Endothelial cell (in vitro differentiated cells): Measurements from ENCODE around the gene DPM2. TPM values are rescaled to one million over a fixed set of nuclear protein-coding genes. Genes with fewer than 3 reads are reported as not detected.

ENCODE experiments used
- DNase-seq: peaks from one replicate; pipeline ENCODE4 v3.0.0; 2021; ENCODE audit warnings: low spot score
- H3K27ac Mint-ChIP-seq: one replicate; pipeline ENCODE4 v1.8.0; 2021; ENCODE audit warnings: mixed read lengths, inconsistent platforms; ENCODE audit not compliant: unreplicated experiment
- H3K27me3 Mint-ChIP-seq: one replicate; pipeline ENCODE4 v1.8.0; 2021; ENCODE audit warnings: mild to moderate bottlenecking, moderate library complexity, mixed read lengths, inconsistent platforms; ENCODE audit not compliant: unreplicated experiment
- H3K36me3 Mint-ChIP-seq: one replicate; pipeline ENCODE4 v1.8.0; 2021; ENCODE audit warnings: mild to moderate bottlenecking, low read depth, mixed read lengths, inconsistent platforms; ENCODE audit not compliant: unreplicated experiment
- H3K4me1 Mint-ChIP-seq: one replicate; pipeline ENCODE4 v1.8.0; 2021; ENCODE audit warnings: mild to moderate bottlenecking, mixed read lengths, inconsistent platforms; ENCODE audit not compliant: unreplicated experiment
- H3K4me3 Mint-ChIP-seq: one replicate; pipeline ENCODE4 v1.8.0; 2021; ENCODE audit warnings: mild to moderate bottlenecking, mixed read lengths, inconsistent platforms; ENCODE audit not compliant: unreplicated experiment
- H3K9me3 Mint-ChIP-seq: one replicate; pipeline ENCODE4 v1.8.0; 2021; ENCODE audit warnings: mixed read lengths, inconsistent platforms; ENCODE audit not compliant: unreplicated experiment
- CTCF ChIP-seq: fragments of 200-600 bp; sonication (generic); IDR thresholded peaks from one replicate; pipeline ENCODE4 v1.5.0; 2021; ENCODE audit warnings: antibody characterized with exemption; ENCODE audit not compliant: unreplicated experiment
- total RNA-seq: library from RNA; stranded (reverse); fragmentation: NEBNext Ultra II Directional; extraction: Animal tissue kit (Norgen Biotek cat#: 25700); gene quantifications from one replicate; pipeline ENCODE4 v1.2.1, GENCODE V29; 2021; ENCODE audit not compliant: unreplicated experiment

DPM2 gene
- total RNA-seq, 1 donor from 2014 or later, result 31.5 TPM

DNA sequence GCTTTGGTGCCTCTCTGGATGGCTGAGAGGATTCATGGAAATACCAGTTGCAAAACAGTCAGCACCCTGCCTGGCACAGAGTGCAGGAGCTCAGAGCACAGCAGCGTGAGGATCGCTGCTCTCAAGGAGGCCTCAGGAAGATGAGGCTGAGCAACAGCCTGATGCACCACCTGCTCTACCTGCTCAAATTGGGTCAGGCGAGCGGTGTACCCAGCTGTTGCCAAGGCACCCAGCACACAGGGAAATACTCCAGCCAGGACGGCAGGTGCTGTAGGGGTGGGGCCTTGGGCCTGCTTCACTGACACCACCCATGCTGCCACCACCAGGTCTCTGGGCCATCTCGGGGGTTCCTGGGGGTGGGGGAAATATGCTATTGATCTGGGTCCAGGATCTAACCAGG, 38.8 kb upstream of the DPM2 start:
- Mint-ChIP-seq H3K4me3 (no peak overlapping the region), H3K27me3 (peaks cover 16% of the 10 kb centered on the region), H3K36me3 (no peaks in the 10 kb centered on the region), H3K27ac (no peak overlapping the region), H3K4me1 (peaks cover 16% of the 10 kb centered on the region), H3K9me3 (no peaks in the 10 kb centered on the region)
- TF ChIP-seq CTCF, result no peak
- DNase-seq, result no peak

DNA sequence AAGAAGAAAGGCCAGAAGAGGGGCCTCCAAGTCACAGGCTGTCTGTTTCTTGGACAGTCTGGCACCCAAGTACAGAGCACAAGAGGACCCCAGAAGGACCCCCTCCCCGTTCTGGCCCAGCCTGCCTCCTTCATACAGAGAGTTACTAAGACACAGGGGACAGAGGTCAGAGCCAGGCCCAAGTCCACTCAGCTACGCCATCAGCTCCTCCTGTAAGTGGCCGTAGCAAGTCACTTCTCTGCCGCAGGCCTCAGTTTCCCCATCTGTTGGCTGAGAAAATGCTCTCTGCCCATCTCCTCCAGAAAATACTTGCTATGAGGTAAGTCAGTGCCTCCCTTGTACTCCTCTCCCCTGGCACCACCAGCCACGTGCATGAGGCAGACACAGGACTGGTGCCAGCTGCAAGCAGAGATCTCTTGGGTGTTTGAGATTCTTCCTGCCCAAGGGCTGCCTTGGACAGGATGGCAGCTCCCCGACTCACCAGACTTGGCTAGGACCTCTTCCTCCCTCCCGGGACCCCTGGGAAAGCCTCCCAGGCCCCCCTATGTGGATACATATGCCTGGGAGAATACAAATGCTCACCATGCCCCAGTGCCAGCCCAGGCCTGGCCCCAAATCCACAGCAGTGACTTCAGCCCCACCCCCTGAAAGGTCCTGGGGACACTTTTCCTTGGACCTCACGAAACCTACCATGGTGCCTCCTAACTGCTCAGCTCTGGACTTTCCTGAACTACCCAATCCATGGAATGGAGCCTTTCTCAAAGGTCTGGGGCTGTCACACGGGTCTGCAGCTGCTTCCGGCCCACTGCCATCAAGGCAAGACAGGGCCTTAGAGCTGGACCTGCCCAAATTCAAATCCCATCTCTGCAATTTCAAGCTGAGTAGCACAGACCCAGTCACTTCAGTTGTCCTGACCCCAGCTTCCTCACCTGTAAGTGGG, 38.0 kb upstream of the DPM2 start:
- H3K4me1 Mint-ChIP-seq, result peaks cover 16% of the 10 kb centered on the region

DNA sequence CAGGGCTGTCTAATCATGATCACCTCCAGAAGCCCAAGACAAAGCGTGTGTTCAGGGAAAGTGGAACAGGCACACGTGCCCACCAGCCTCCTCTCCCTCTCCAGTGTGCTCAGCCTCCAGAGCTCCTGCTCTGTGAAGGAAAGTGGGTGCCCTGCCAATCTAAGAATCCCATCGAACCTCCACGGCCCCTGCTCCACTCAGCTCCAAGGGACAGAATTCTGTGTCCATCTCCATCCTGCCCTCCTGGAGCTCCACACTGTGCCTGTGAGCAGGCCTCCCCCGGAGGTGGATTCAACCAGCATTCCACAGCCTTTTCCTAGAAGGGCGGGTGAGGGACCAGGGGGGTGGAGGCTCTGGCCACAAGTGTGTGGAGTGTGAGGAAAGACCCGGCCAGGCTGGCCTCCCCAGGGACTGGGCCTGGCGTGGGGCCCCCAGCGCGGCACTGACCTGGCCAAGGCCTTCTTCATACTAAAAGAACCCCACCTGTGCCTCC, 37.2 kb upstream of the DPM2 start:
- no peak for DNase-seq
- Mint-ChIP-seq H3K27me3 (peaks cover 19% of the 10 kb centered on the region), H3K36me3 (peaks cover 2% of the 10 kb centered on the region), H3K4me3 (no peak overlapping the region), H3K4me1 (peaks cover 16% of the 10 kb centered on the region), H3K9me3 (no peaks in the 10 kb centered on the region), H3K27ac (no peak overlapping the region)
- no peak for TF ChIP-seq CTCF

More for the DNA sequence above, 38.0 kb upstream of the DPM2 start:
- H3K27ac Mint-ChIP-seq, result no peak overlapping the region
- no peaks in the 10 kb centered on the region for H3K36me3 Mint-ChIP-seq
- no peaks in the 10 kb centered on the region for H3K9me3 Mint-ChIP-seq
- no peak for DNase-seq
- peaks cover 16% of the 10 kb centered on the region for H3K27me3 Mint-ChIP-seq
- TF ChIP-seq CTCF, result no peak
- no peak overlapping the region for H3K4me3 Mint-ChIP-seq

GRCh38 chr9:127974001-127974768, 36.5 kb upstream of the DPM2 start:
- Mint-ChIP-seq H3K9me3 (no peaks in the 10 kb centered on the region), H3K4me3 (no peak overlapping the region), H3K4me1 (peaks cover 15% of the 10 kb centered on the region), H3K27me3 (peaks cover 16% of the 10 kb centered on the region), H3K27ac (no peak overlapping the region), H3K36me3 (peaks cover 4% of the 10 kb centered on the region)
- DNase-seq, result no peak
- TF ChIP-seq CTCF, result no peak
